GM21526 (cell line): ENCODE results near the gene SNORC.
"Not testable (repeated sequence)": the region's sequence is repeated elsewhere in the genome, so short reads cannot be mapped to it uniquely, and the experiment has no call there.

ENCODE experiments used
- ATAC-seq: cut with Tn5 transposase; IDR thresholded peaks from one replicate; pipeline ENCODE4 v1.9.1; 2021; ENCODE audit warnings: moderate library complexity; ENCODE audit not compliant: unreplicated experiment, low FRiP score

Gene SNORC

GRCh38 chr2:232870018-232870765 lies at the start of gene SNORC:
Gene SNORC, plus strand, starts transcription at chr2:232870264. Its CDS starts 78 bp downstream, at chr2:232870342.
- no peak for ATAC-seq

- no peak for ATAC-seq
These were observed 40.1 kb upstream of the SNORC start for GRCh38 chr2:232829988-232830387.

- no peak for ATAC-seq
These were observed 38.6 kb upstream of the SNORC start for GRCh38 chr2:232831496-232831895.

GRCh38 chr2:232833830-232834229 lies 36.2 kb upstream of the SNORC start:
- no peak for ATAC-seq

- ATAC-seq = no peak
These were observed 34.3 kb upstream of the SNORC start for GRCh38 chr2:232835687-232836208.

- no peak for ATAC-seq
These were observed 33.1 kb upstream of the SNORC start for GRCh38 chr2:232836934-232837333.

GRCh38 chr2:232838406-232838874 lies 31.6 kb upstream of the SNORC start:
- no peak for ATAC-seq

- ATAC-seq = no peak
These were observed 30.5 kb upstream of the SNORC start for GRCh38 chr2:232839411-232840079.

GRCh38 chr2:232842689-232843088 lies 27.4 kb upstream of the SNORC start:
- ATAC-seq = no peak

GRCh38 chr2:232843834-232844233 lies 26.2 kb upstream of the SNORC start:
- no peak for ATAC-seq

- ATAC-seq = no peak
These were observed 24.0 kb upstream of the SNORC start for GRCh38 chr2:232846055-232846454.

GRCh38 chr2:232850039-232850438 lies 20.0 kb upstream of the SNORC start:
- ATAC-seq = no peak

GRCh38 chr2:232852081-232852480 lies 18.0 kb upstream of the SNORC start:
- ATAC-seq = not testable (repeated sequence)

- ATAC-seq = no peak
These were observed 17.4 kb upstream of the SNORC start for GRCh38 chr2:232852676-232853075.

GRCh38 chr2:232854082-232854481 lies 16.0 kb upstream of the SNORC start:
- no peak for ATAC-seq

GRCh38 chr2:232857158-232857563 lies 12.9 kb upstream of the SNORC start:
- no peak for ATAC-seq

- no peak for ATAC-seq
These were observed 10.6 kb upstream of the SNORC start for GRCh38 chr2:232859385-232859916.

GRCh38 chr2:232860593-232861241 lies 9.3 kb upstream of the SNORC start:
- no peak for ATAC-seq

GRCh38 chr2:232861353-232861752 lies 8.7 kb upstream of the SNORC start:
- ATAC-seq = no peak

GRCh38 chr2:232863996-232864395 lies 6.1 kb upstream of the SNORC start:
- ATAC-seq = no peak

GRCh38 chr2:232865165-232865564 lies 4.9 kb upstream of the SNORC start:
- no peak for ATAC-seq
